BLaER1 (cell line): ENCODE data around the gene LGR6.

Experiments
- H3K27ac ChIP-seq: shearing (Covaris generic); formaldehyde crosslinking; 2 replicates; pipeline ENCODE4 v1.8.1; 2022
- H3K27me3 ChIP-seq: shearing (Covaris generic); formaldehyde crosslinking; 2 replicates; pipeline ENCODE4 v1.8.1; 2022
- H3K36me3 ChIP-seq: shearing (Covaris generic); formaldehyde crosslinking; 2 replicates; pipeline ENCODE4 v1.8.1; 2022
- H3K4me1 ChIP-seq: shearing (Covaris generic); formaldehyde crosslinking; 2 replicates; pipeline ENCODE4 v1.8.1; 2022
- H3K4me2 ChIP-seq: shearing (Covaris generic); formaldehyde crosslinking; 2 replicates; pipeline ENCODE4 v1.8.1; 2022
- H3K4me3 ChIP-seq: shearing (Covaris generic); formaldehyde crosslinking; 2 replicates; pipeline ENCODE4 v1.8.1; 2022
- H3K9ac ChIP-seq: shearing (Covaris generic); formaldehyde crosslinking; 2 replicates; pipeline ENCODE4 v1.8.1; 2022
- H3K9me3 ChIP-seq: shearing (Covaris generic); formaldehyde crosslinking; 2 replicates; pipeline ENCODE4 v1.8.1; 2022
- H4K20me1 ChIP-seq: shearing (Covaris generic); formaldehyde crosslinking; 2 replicates; pipeline ENCODE4 v1.8.1; 2022
- Cebpa-rat ChIP-seq: shearing (Covaris generic); IDR thresholded peaks from 2 replicates; pipeline ENCODE4 v1.8.1; 2022

The LGR6 gene

DNA sequence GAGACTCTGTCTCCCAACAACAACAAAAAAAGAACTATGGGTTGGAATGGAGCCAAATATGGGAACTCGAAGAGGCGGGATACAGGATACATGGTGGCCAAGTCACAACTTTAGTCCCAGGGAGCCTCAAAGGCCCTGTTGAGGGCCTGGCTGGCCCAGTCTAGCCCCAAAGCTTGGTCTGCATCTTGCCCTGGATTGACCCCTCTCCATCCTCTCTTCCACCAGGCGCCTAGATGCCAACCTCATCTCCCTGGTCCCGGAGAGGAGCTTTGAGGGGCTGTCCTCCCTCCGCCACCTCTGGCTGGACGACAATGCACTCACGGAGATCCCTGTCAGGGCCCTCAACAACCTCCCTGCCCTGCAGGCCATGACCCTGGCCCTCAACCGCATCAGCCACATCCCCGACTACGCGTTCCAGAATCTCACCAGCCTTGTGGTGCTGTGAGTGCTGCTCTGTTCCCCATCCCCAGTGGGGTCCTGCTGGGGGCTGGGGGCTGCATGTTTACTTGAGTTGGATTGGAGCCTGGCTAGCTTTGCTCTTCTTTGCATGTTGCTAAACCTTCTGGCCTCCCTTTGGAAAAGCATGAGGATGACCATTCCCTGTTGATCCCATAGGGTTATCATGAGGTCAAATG lies 82.6 kb downstream of the LGR6 start:
- TF ChIP-seq Cebpa-rat = no peak
- no peaks in the 10 kb centered on the region for H3K9me3 ChIP-seq
- no peaks in the 10 kb centered on the region for H4K20me1 ChIP-seq
- H3K4me2 ChIP-seq = no peak overlapping the region
- H3K9ac ChIP-seq = no peak overlapping the region
- H3K4me3 ChIP-seq = no peak overlapping the region
- H3K27me3 ChIP-seq = no peaks in the 10 kb centered on the region
- peaks cover 40% of the 10 kb centered on the region for H3K4me1 ChIP-seq
- no peak overlapping the region for H3K27ac ChIP-seq
- peaks cover 53% of the 10 kb centered on the region for H3K36me3 ChIP-seq

GRCh38 chr1:202276920-202277319 lies 83.3 kb downstream of the LGR6 start:
- H4K20me1 ChIP-seq = peaks cover 6% of the 10 kb centered on the region
- H3K4me1 ChIP-seq = peaks cover 40% of the 10 kb centered on the region
- H3K27ac ChIP-seq = no peak overlapping the region
- no peak overlapping the region for H3K9ac ChIP-seq
- H3K27me3 ChIP-seq = no peaks in the 10 kb centered on the region
- TF ChIP-seq Cebpa-rat = no peak
- H3K4me2 ChIP-seq = no peak overlapping the region
- peaks cover 60% of the 10 kb centered on the region for H3K36me3 ChIP-seq
- H3K9me3 ChIP-seq = no peaks in the 10 kb centered on the region
- no peak overlapping the region for H3K4me3 ChIP-seq

- Histone ChIP-seq H3K27ac (no peak overlapping the region), H3K4me2 (no peak overlapping the region), H3K27me3 (no peaks in the 10 kb centered on the region), H3K4me3 (no peak overlapping the region), H4K20me1 (peaks cover 25% of the 10 kb centered on the region), H3K36me3 (peaks cover 63% of the 10 kb centered on the region), H3K9me3 (no peaks in the 10 kb centered on the region), H3K9ac (no peak overlapping the region), H3K4me1 (peaks cover 47% of the 10 kb centered on the region)
- no peak for TF ChIP-seq Cebpa-rat
Observed at GRCh38 chr1:202278751-202279150, 85.2 kb downstream of the LGR6 start.

- no peak for TF ChIP-seq Cebpa-rat
- Histone ChIP-seq H3K9ac (no peak overlapping the region), H3K36me3 (peaks cover 62% of the 10 kb centered on the region), H3K27ac (no peak overlapping the region), H3K4me2 (no peak overlapping the region), H3K4me3 (no peak overlapping the region), H3K9me3 (no peaks in the 10 kb centered on the region), H3K4me1 (peaks cover 42% of the 10 kb centered on the region), H3K27me3 (no peaks in the 10 kb centered on the region), H4K20me1 (peaks cover 29% of the 10 kb centered on the region)
Observed at GRCh38 chr1:202279806-202280205, 86.2 kb downstream of the LGR6 start.

DNA sequence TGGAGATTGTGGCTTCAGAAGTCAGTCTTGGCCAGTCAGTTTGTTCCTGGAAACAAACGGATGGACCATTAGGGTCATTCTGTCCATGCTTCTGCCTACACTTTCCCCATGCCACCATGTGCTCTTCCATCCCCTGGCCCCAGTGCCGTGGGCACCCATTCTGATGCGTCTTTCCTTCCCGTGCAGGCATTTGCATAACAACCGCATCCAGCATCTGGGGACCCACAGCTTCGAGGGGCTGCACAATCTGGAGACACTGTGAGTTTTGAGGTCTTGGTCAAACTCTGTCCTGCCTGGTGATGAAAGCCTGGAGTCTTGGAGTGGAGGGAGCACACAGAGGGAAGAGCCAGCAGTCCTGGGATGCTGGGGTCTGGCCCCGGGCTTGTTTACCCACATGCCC lies 87.0 kb downstream of the LGR6 start:
- Histone ChIP-seq H3K27ac (no peak overlapping the region), H4K20me1 (peaks cover 29% of the 10 kb centered on the region), H3K4me2 (peak overlapping the region; percentile 71), H3K9ac (no peak overlapping the region), H3K27me3 (no peaks in the 10 kb centered on the region), H3K4me1 (peaks cover 42% of the 10 kb centered on the region), H3K36me3 (peaks cover 61% of the 10 kb centered on the region), H3K9me3 (no peaks in the 10 kb centered on the region), H3K4me3 (no peak overlapping the region)
- no peak for TF ChIP-seq Cebpa-rat

DNA sequence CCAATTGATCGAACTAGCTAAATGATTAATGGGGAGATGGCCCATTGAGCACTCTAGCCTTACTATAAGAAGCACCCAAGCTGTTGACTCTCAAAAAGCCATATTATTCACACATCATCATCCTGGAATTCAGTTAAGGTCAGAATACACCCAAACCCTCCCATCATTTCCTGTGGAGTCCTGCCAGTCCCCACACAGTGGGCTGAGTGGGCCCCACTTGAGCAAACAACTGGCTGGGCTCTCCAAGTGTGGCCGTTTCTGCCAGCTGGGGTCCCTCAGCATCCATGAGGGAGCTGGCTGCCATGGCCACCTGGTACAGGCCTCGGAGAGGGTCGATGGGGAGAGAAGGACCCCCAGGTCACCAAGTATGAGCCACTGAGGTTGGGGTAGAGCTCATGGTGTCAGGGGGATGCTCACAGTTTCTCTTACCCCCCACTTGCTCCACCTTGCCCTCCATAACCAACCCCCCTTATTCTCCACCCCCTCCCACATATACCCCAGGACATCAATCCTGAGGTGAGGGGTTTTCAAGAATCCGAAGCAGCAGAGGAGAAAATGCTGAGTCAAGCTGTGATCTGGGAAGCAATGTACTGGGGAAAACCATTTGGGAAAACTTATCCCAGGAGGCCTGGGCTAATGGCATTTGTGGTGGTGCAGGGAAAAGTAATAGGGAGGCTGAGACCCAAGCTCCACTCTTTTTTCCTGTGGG lies 87.9 kb downstream of the LGR6 start:
- Histone ChIP-seq H3K4me1 (peaks cover 45% of the 10 kb centered on the region), H3K27ac (no peak overlapping the region), H3K9me3 (no peaks in the 10 kb centered on the region), H4K20me1 (peaks cover 29% of the 10 kb centered on the region), H3K9ac (no peak overlapping the region), H3K4me3 (no peak overlapping the region), H3K27me3 (no peaks in the 10 kb centered on the region), H3K36me3 (peaks cover 53% of the 10 kb centered on the region), H3K4me2 (peak overlapping the region; percentile 71)
- no peak for TF ChIP-seq Cebpa-rat

DNA sequence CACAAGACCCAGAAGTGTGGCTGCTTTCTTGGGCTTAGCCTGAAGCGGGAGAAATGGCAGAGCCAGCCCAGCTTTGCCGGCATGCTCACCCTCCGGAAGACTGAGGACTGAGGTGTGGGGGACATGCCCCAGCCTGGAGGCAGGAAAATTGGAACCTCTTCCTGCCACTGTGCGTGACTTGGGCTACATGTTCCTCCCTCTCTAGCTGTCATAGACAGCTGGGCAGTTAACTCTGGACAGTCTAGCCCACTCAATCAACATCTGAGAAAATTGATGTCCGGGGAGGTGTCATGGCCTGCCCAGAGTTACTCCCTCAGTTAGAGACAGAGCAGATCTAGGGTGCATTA lies 88.4 kb downstream of the LGR6 start:
- no peak overlapping the region for H3K27ac ChIP-seq
- H3K36me3 ChIP-seq = peaks cover 48% of the 10 kb centered on the region
- H3K4me2 ChIP-seq = peak overlapping the region; percentile 71
- peaks cover 50% of the 10 kb centered on the region for H3K4me1 ChIP-seq
- H3K9ac ChIP-seq = no peak overlapping the region
- H3K27me3 ChIP-seq = no peaks in the 10 kb centered on the region
- no peak for TF ChIP-seq Cebpa-rat
- no peak overlapping the region for H3K4me3 ChIP-seq
- H3K9me3 ChIP-seq = no peaks in the 10 kb centered on the region
- peaks cover 29% of the 10 kb centered on the region for H4K20me1 ChIP-seq

DNA sequence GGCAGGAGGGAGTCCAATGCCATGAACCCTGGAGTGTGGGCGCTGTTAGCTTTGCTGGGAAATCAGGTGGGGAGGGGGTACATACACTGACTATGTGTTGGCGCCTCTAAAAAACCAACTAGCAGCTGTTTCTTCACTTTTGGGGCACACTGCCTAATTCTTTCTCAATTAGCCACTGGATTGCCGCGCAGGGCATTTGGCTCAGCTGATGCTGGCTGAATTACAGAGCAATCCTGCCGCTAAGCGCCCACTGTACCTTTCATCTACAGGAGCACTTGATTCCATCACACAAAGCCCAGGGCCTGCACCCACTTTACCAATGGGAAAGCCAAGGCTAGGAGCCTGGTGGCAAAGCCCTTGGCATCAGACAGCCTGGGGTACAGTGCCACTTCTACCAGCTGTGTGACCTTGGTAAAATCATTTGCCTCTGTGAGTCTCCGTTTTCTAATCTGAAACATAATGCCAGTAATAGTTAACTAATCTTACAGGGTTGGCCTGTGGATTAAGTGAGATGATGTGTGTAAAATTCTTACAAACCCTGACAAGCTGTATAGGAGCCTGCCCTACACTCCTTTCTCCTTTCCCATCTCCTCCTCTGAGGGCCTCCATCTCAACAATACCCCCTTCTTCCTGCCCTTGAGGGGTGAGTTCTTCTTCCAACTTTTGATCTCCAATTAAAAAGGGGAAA lies 89.1 kb downstream of the LGR6 start:
- H3K4me2 ChIP-seq = peak overlapping the region; percentile 71
- no peak overlapping the region for H3K27ac ChIP-seq
- H3K9ac ChIP-seq = no peak overlapping the region

DNA sequence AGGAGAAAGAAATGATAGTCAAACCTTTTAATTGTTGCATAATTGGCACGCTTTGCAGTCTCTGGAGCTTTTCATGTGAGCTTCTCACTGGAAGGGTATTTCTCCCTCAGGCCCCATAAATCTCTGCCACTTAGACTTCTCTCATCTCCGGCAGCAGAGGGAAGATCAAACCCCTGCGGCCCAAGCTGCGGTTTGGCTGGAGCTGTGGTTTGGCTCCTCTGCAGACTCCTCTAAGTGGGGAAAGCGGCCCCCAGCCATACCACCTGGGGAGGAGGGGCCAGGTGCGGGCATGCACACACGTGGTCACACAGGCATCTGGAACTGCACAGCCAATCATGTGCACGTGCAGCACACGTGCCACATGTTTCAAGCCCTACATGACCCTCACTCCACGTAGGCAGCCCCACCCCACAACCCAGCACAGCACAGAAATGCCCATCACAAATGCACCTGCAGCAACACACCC lies 89.8 kb downstream of the LGR6 start:
- peak overlapping the region; percentile 71 for H3K4me2 ChIP-seq
- peaks cover 29% of the 10 kb centered on the region for H4K20me1 ChIP-seq
- peaks cover 51% of the 10 kb centered on the region for H3K4me1 ChIP-seq
- peaks cover 43% of the 10 kb centered on the region for H3K36me3 ChIP-seq
- no peaks in the 10 kb centered on the region for H3K9me3 ChIP-seq
- no peak overlapping the region for H3K9ac ChIP-seq
- H3K27ac ChIP-seq = no peak overlapping the region
- no peak for TF ChIP-seq Cebpa-rat
- no peaks in the 10 kb centered on the region for H3K27me3 ChIP-seq
- H3K4me3 ChIP-seq = no peak overlapping the region

More for the DNA sequence above, 89.1 kb downstream of the LGR6 start:
- Histone ChIP-seq H3K27me3 (no peaks in the 10 kb centered on the region), H3K36me3 (peaks cover 46% of the 10 kb centered on the region), H3K4me3 (no peak overlapping the region), H4K20me1 (peaks cover 29% of the 10 kb centered on the region), H3K4me1 (peaks cover 51% of the 10 kb centered on the region), H3K9me3 (no peaks in the 10 kb centered on the region)
- no peak for TF ChIP-seq Cebpa-rat

DNA sequence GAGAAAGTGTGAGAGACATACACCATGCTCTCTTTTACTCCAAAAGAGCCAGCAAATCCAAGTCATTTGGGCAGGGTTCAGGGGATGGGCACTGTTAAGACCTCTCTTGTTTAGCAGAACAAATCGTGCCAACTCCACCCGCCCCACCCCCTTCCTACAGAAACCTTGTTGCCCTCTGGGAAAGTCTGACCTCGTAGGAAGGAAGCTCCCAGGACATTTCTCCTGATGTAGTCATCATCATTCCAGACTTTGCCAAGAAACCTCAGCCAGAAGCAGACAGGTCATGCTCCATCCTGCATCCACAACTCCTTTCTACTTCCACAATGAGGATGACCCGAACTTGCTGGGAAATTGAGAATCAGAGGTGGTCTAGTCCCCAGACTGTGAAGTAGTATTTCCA lies 90.4 kb downstream of the LGR6 start:
- peaks cover 29% of the 10 kb centered on the region for H4K20me1 ChIP-seq
- no peak overlapping the region for H3K9ac ChIP-seq
- H3K9me3 ChIP-seq = no peaks in the 10 kb centered on the region
- H3K4me1 ChIP-seq = peaks cover 51% of the 10 kb centered on the region
- H3K27ac ChIP-seq = no peak overlapping the region
- H3K4me3 ChIP-seq = no peak overlapping the region
- H3K4me2 ChIP-seq = peak overlapping the region; percentile 71; the same call in 1 of the 2 replicates
- H3K36me3 ChIP-seq = peaks cover 43% of the 10 kb centered on the region
- no peak for TF ChIP-seq Cebpa-rat
- no peaks in the 10 kb centered on the region for H3K27me3 ChIP-seq
